ENCODE results near the gene HSH2D. TPM values are rescaled to one million over a fixed set of nuclear protein-coding genes. Genes with fewer than 3 reads are reported as not detected.

The HSH2D gene
- total and polyA plus RNA-seq, 9 of the 15 experiments (the other 6 are each of a cell fraction or from before 2014, with no cell fraction given) = 0.03 to 1.1 (median 0.35) TPM; not detected in 1

DNA sequence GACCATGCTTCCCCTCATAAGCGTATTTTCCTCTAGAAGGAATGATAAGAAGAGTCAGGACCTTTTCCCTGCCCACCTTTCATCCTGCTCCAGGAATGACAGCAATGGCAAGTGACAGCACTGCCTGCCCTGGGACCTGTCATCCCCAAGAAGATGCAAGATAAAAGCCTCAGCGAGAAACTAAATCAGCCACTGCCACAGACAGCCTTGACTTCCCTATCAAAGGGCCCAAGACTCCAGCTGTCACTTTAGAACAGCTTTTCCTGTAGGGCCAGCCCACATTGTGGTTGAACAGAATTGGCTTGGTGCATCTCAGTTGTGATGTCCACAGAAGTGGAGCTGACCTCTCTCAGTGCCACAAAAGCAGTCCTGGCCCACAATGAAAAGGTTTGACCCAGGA lies 30.7 kb upstream of the HSH2D start (continued):
- TF ChIP-seq BRD9 (IDR thresholded peaks at IDR 0.05; ENCODE audit: low read depth, partially characterized antibody) (no peak), MXI1 (IDR thresholded peaks at IDR 0.05; ENCODE audit: low read depth, low read length) (no peak), PRDM10 (IDR thresholded peaks at IDR 0.05; ENCODE audit: partially characterized antibody) (no peak), MNT (conservative IDR thresholded peaks at IDR 0.05) (peak in 1 of 2 experiments; percentile 49; a peak in 1 of 4 replicates), ELK1 (CRISPR knock-in tag; IDR thresholded peaks at IDR 0.05) (no peak), CSDE1 (IDR thresholded peaks at IDR 0.05) (no peak), GTF3C2 (IDR thresholded peaks at IDR 0.05; ENCODE audit: borderline replicate concordance, extremely low read depth, insufficient read length) (no peak), SMAD4 (CRISPR knock-in tag; conservative IDR thresholded peaks at IDR 0.05) (no peak), THRB (CRISPR knock-in tag; conservative IDR thresholded peaks at IDR 0.05) (no peak), TAL1 (IDR thresholded peaks at IDR 0.05) (peak; percentile 52; the same call in 1 of the 2 replicates), BRCA1 (IDR thresholded peaks at IDR 0.05) (no peak), BRCA1 (CRISPR knock-in tag; IDR thresholded peaks at IDR 0.05) (no peak), TEAD4 (IDR thresholded peaks at IDR 0.05; ENCODE audit: low read length) (peak; percentile 76), TEAD4 (CRISPR knock-in tag; IDR thresholded peaks at IDR 0.05; ENCODE audit: borderline replicate concordance) (no peak), KLF1 (tag; IDR thresholded peaks at IDR 0.05) (no peak)
- TF ChIP-seq, protein P1, sequence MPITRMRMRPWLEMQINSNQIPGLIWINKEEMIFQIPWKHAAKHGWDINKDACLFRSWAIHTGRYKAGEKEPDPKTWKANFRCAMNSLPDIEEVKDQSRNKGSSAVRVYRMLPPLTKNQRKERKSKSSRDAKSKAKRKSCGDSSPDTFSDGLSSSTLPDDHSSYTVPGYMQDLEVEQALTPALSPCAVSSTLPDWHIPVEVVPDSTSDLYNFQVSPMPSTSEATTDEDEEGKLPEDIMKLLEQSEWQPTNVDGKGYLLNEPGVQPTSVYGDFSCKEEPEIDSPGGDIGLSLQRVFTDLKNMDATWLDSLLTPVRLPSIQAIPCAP (CRISPR knock-in tag; IDR thresholded peaks at IDR 0.05; ENCODE audit: borderline replicate concordance) = no peak

Data from K562 (cell line).